Heart left ventricle (tissue), 13 donors: ENCODE results near the gene NXPE3.

Experiments used
- CTCF ChIP-seq, 12 donors: fragments of 200-600 bp; sonication (generic) in 4 of 12; IDR thresholded peaks; one replicate each; pipeline versions ENCODE4 v1.5.0 to v1.8.0; 2018 to 2022; ENCODE audit warnings: antibody characterized with exemption in 12 of 12, mild to moderate bottlenecking in 5 of 12
- POLR2A ChIP-seq, 2 donors: fragments of 450-650 bp; IDR thresholded peaks; one replicate each; pipeline ENCODE4 v1.6.1; 2017; ENCODE audit warnings: antibody characterized with exemption in 2 of 2, mild to moderate bottlenecking in 2 of 2, moderate library complexity in 2 of 2
- donor health status: ischemic (EF 13 %, LVEDD 7.1; RV severe dilation, severe dysfunction).
- donor health status: DM: no; HTN: yes; CAD: no.
- donor health status: DM: no; HTN: no; CAD: no.
- donor health status: ischemic (EF 25% LVEDD 6.9; RV normal size, moderate dysfunction).
- donor health status: ischemic (EF 25% LVEDD 5.7; RV mildly dilated, moderate dysfunction).
- donor health status: ischemic (EF 35%, LVEDD 5.7; RV mildly dilated, moderate dysfunction).
- donor health status: nonischemic (EF 11% LVEDD 7.7; RV severe dilation, severe dysfunction).
- donor health status: DM: yes; HTN: yes; CAD: no.
- donor health status: PGD.
- donor health status: ischemic (EF 29% LVEDD 5.4; RV normal size, mild dysfunction).
- donor health status: nonischemic (EF 23%, LVEDD 6.1; RV moderate dilation, normal function).

DNA sequence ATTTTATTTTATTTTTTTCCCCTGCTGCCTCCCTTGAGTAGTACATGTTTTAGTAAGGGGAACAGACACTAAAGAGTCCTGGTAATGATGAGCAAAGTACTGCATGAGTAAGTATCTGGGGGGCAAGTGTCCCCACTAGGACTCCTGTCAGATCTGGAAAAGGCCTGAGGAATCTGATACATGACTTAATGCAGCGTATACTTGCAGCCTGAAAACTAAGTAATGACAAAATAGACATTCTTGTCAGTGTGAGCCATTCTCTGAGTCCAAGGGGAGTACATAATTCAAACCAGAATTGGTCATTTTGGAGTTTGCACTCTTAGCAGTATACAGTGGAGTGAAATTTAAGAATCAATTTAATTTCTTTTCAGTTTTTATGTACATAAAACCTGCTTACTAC lies 27.5 kb downstream of the NXPE3 start:
- TF ChIP-seq POLR2A (IDR thresholded peaks at IDR 0.05) (no peak), CTCF (IDR thresholded peaks at IDR 0.05) (no peak)
